GM18519 (cell line): ENCODE data around the gene GART.

Experiments used
- ATAC-seq: cut with Tn5 transposase; IDR thresholded peaks from one replicate; pipeline ENCODE4 v1.9.1; 2021; ENCODE audit warnings: mild to moderate bottlenecking, moderate library complexity; ENCODE audit not compliant: unreplicated experiment, low FRiP score

Gene GART

GRCh38 chr21:33554236-33554981 lies 12.5 kb upstream of the GART start:
- no peak for ATAC-seq

GRCh38 chr21:33552999-33553598 lies 11.2 kb upstream of the GART start:
- no peak for ATAC-seq

DNA sequence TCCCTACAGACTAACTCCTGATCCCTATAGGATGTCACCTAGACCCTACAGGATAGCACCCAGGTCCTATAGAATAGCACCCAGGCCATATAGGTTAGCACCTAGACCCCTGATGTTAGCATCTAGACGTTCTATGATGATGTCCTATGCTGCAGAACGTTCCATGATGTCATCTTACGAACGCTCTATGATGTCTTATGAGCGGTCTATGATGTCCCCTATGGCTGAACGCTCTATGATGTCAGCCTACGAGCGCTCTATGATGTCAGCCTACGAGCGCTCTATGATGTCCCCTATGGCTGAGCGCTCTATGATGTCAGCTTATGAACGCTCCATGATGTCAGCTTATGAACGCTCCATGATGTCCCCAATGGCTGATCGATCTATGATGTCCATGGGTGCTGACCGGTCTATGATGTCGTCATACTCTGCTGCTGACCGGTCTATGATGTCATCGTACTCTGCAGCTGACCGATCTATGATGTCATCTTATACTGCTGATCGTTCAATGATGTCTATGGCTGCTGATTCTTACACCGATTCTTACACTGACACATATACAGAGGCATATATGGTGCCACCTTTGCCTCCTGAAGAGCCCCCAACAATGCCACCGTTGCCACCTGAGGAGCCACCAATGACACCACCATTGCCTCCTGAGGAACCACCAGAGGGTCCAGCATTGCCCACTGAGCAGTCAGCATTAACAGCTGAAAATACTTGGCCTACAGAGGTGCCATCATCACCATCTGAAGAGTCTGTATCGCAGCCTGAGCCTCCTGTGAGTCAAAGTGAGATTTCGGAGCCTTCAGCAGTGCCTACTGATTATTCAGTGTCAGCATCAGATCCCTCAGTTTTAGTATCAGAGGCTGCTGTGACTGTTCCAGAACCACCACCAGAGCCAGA lies 10.4 kb upstream of the GART start:
- no peak for ATAC-seq

DNA sequence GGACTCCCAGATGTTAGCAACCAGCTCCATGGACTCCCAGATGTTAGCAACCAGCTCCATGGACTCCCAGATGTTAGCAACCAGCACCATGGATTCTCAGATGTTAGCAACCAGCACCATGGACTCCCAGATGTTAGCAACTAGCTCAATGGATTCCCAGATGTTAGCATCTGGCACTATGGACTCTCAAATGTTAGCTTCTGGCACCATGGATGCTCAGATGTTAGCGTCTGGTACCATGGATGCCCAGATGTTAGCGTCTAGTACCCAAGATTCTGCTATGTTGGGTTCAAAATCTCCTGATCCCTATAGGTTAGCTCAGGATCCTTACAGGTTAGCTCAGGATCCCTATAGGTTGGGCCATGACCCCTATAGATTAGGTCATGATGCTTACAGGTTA lies 9.7 kb upstream of the GART start:
- ATAC-seq: no peak

GRCh38 chr21:33550772-33551660 lies 9.1 kb upstream of the GART start:
- no peak for ATAC-seq

GRCh38 chr21:33549848-33550771 lies 8.2 kb upstream of the GART start:
- no peak for ATAC-seq

- no peak for ATAC-seq
These were observed 4.2 kb upstream of the GART start for GRCh38 chr21:33546086-33546485.

- no peak for ATAC-seq
These were observed 2.7 kb upstream of the GART start for GRCh38 chr21:33544451-33545195.

DNA sequence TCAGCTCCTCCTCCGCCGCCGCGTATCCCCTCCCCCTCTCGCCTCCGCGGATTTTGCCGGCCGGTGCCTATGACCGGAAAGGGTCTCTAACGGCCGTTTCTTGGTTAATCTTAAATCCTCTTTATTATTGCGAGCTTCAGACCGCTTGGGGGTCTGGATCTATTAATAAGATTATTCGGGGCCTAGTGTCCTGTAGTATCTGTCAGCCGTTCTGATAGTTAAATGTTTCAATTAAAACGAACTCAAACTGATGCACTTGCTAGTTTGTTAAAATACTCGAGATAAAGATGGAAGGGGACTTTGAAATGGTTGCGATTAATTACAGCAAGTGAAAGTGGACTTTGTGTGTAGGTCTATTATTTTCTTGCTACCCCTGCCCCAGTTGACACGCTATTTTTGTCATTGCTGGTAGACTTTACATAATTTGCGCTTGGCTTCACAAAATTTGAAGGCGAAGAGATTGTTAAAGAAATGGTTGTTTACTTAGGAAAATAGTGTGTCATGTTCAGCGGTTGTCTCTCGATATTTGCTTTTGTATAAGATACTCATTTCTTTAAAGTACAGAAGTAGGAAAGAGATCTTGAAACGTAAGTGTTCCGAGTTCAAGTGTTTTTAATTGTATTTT lies 1.7 kb upstream of the GART start:
- ATAC-seq: no peak

DNA sequence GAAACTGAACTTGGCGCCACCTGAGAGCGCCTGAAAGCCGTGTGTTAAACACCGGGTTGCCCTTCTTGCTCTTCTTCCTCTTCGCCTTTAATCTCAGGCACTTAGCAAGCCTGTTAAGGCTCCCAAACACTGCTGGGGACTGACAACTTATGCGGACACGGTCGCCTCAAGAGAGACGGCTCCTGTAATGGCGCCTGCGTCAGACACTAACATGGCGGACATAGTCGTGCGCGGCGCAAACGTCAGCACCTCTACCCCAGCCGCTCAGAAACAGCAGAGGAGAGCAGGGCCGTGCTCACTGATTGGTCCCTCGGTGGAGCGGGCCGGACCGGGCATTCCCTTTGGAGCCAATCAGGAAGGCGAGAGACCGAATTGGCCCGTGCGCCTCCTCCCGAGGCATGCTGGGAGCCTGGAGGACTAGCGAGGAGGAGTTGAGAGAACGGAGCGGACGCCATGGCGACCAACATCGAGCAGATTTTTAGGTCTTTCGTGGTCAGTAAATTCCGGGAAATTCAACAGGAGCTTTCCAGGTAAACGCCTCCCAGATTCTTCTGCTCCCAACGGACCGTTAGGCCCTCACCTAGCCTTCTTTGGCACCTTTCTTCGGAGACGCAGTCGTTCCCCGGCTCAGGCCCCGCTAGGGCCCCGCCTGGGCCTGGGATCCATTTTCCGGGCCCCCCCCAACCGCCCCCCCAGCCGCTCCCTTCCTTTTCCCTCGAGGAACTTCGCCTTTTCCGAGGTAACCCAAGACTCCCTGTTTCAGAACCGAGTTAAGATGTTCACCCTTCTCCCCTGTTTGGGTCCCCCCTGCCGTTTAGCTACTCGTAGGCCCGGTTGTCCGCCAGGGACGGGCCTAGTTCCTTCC lies 955 bp upstream of the GART start, which contains the start of gene SON:
SON (plus strand) TSS at position 399 of the 865 bp plus-strand sequence; CDS start at position 454, 55 bp downstream.
- peak; percentile 87 for ATAC-seq

DNA sequence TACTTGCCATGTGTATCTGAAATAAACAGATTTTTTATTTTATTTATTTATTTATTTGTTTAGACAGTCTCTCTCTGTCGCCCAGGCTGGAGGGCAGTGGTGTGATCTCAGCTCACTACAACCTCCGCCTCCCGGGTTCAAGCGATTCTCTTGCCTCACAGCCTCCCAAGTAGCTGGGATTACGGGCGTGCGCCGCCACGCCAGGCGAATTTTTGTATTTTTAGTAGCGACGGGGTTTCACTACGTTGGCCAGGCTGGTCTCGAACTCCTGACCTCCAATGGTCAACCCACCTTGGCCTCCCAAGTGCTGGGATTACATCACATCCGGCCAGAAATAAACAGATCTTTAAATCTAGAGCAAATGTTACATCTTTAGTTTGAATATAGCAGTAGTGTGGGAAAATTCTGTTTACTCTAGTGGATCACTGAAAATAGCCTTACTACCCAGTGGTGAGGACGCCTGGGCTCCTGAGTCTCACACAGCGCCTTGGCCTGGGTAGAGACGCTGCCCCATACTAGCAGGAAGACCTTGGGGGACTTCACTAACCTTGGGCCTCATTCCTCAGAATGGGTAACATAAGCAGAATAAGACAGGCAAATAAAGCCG lies 709 bp downstream of the GART start:
- ATAC-seq: no peak

DNA sequence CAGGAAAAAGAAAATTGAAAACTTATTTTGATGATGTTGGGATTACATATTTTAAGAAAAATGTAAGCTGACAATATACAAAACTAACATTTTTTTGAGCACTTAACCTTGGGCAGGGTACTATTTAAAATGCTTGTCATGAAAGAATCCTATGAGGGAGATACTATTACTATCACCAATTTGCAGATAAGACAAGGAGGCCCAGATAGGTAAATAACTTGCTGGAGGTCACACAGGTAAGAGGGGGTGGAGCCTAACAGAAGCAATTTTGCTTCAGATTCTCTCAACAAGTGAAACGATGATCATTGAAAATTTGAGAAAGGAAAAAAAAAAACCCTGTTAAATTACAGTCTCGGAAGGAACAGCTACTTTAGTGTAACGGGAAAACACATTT lies 1.2 kb downstream of the GART start:
- ATAC-seq: no peak

DNA sequence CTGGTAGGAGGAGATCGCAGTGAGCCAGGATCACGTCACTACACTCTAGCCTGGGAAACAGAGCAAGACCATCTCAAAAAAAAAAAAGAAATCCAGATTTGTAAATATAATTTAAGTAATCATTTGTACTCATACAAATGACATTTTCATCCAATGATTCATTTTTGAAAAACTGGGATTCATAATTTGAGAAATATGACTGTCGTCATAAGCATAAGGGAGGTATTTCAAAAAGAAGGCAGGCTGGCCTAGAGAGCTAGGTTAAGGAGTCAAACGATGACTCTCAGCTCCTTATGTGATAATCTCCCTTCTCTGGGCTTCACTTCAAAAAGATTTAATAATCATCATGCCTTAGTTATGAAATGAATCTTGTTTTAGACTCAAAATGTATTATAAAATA lies 2.3 kb downstream of the GART start:
- no peak for ATAC-seq

DNA sequence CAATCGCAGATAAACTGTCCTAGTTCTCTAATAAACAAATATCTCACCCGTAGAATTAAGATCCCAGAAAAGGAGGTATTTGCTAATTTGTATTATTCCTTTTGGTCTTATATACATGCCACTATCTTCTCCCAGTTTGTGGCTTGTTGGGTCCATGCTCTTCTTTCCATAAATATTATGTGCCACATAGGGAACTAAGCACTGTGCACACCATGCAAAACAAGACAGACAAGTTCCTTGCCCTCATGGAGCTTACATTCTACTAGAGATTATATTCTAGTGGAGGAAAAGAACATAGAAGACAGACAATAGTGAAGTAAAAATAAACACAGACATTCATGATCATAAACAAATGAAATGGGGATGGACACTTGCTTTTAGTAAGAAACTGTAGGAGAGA lies 4.7 kb downstream of the GART start:
- ATAC-seq: no peak

DNA sequence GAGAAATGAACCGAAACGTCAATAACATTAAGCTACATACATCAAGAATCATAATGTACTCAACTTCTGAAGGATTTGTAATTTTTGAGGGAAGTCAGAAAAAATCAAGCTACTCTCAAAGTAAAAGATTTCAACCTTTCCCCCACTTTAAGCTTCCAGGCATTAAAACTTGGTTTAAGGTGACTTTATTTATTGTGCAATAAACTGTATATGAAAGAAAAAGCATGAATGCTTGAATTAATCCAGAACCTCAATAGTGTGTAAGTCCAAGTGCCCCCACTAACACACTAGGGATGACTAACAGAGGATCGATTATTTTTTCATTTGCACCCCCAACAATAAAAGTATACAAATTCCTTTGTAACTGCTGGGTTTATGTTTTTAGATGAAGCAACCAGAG lies 10.9 kb downstream of the GART start:
- no peak for ATAC-seq

GRCh38 chr21:33522953-33523349 lies 19.0 kb downstream of the GART start:
- ATAC-seq: no peak
